ENCODE results near the gene ZNF670.
A peak's percentile ranks its signal among the peaks of the same experiment; 100 is the strongest.

The ZNF670 gene

GRCh38 chr1:247085310-247085709 is 6.7 kb upstream of the ZNF670 start:
- no peak overlapping the region for H3K4me3 ChIP-seq (ENCODE audit: low read depth, low read length)
- TF ChIP-seq, protein P1, sequence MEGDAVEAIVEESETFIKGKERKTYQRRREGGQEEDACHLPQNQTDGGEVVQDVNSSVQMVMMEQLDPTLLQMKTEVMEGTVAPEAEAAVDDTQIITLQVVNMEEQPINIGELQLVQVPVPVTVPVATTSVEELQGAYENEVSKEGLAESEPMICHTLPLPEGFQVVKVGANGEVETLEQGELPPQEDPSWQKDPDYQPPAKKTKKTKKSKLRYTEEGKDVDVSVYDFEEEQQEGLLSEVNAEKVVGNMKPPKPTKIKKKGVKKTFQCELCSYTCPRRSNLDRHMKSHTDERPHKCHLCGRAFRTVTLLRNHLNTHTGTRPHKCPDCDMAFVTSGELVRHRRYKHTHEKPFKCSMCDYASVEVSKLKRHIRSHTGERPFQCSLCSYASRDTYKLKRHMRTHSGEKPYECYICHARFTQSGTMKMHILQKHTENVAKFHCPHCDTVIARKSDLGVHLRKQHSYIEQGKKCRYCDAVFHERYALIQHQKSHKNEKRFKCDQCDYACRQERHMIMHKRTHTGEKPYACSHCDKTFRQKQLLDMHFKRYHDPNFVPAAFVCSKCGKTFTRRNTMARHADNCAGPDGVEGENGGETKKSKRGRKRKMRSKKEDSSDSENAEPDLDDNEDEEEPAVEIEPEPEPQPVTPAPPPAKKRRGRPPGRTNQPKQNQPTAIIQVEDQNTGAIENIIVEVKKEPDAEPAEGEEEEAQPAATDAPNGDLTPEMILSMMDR (IDR thresholded peaks at IDR 0.05; ENCODE audit: low read depth, low read length) = no peak

GRCh38 chr1:247084771-247085170 is 6.2 kb upstream of the ZNF670 start:
- TF ChIP-seq, protein P1 (IDR thresholded peaks at IDR 0.05; ENCODE audit: low read depth, low read length) = no peak
- H3K4me3 ChIP-seq (ENCODE audit: low read depth, low read length) = no peak overlapping the region

- H3K4me3 ChIP-seq (ENCODE audit: low read depth, low read length) = peak overlapping the region; percentile 93
- TF ChIP-seq, protein P1 (IDR thresholded peaks at IDR 0.05; ENCODE audit: low read depth, low read length) = no peak
These were observed 697 bp upstream of the ZNF670 start for GRCh38 chr1:247079141-247079874.

GRCh38 chr1:247077876-247078257 is 744 bp downstream of the ZNF670 start:
- peak overlapping the region; percentile 93 for H3K4me3 ChIP-seq (ENCODE audit: low read depth, low read length)
- TF ChIP-seq, protein P1 (IDR thresholded peaks at IDR 0.05; ENCODE audit: low read depth, low read length) = no peak

DNA sequence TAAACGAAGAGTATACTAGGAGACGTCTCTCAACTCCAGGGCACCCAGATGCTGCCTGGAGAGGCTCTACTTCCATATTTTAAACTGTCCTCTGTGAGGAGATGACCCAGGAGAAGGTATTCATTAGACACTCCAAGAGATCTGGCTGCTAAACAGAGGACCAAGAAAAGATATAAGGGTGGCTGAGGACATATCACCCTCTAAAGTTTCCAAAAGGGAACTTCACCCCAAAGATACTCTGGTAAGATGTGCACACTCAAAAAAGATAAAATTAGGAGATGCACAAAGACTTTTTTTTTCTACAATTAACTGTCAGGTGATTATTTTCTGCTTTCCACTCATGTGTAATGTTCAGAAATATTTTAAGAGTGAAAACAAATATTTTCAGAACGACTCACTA is 1.4 kb downstream of the ZNF670 start:
- TF ChIP-seq, protein P1 (IDR thresholded peaks at IDR 0.05; ENCODE audit: low read depth, low read length) = no peak
- H3K4me3 ChIP-seq (ENCODE audit: low read depth, low read length) = peak overlapping the region; percentile 93

- H3K4me3 ChIP-seq (ENCODE audit: low read depth, low read length) = no peak overlapping the region
- TF ChIP-seq, protein P1 (IDR thresholded peaks at IDR 0.05; ENCODE audit: low read depth, low read length) = no peak
These were observed 8.0 kb downstream of the ZNF670 start for GRCh38 chr1:247070645-247071044.

GRCh38 chr1:247064304-247064703 is 14.3 kb downstream of the ZNF670 start:
- TF ChIP-seq, protein P1 (IDR thresholded peaks at IDR 0.05; ENCODE audit: low read depth, low read length) = no peak
- H3K4me3 ChIP-seq (ENCODE audit: low read depth, low read length) = no peak overlapping the region

Data from WI38 (cell line).